SH-SY5Y (cell line): Measurements from ENCODE around the gene MANEAL.

Experiments used
- GATA2 ChIP-seq: IDR thresholded peaks from 2 replicates; pipeline ENCODE4 v1.6.1; 2011; ENCODE audit warnings: mild to moderate bottlenecking, low read depth, low read length
- GATA3 ChIP-seq: IDR thresholded peaks from 2 replicates; pipeline ENCODE4 v1.6.1; 2011; ENCODE audit warnings: low read depth, mild to moderate bottlenecking, low read length, moderate library complexity

Gene MANEAL

GRCh38 chr1:37828410-37829074 lies 34.9 kb downstream of the MANEAL start:
- TF ChIP-seq GATA2: no peak

DNA sequence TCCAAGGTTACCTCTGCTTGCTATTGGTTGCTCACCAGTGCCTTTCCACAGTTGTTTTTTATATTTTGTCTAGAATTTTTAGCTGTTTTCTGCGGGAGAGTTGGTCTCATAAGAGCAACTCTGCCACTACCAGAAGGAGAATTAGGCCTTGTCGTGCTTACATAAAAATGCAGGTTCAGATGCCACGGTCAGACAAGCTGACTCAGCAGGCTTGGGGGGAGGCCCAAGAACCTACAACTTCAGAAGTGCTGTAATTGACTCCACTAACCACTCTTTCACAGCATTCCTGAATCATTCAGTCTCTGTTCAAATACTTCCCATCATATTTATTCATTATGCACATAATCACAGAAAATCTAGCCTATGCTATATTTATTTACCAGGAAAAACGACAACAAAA lies 37.5 kb downstream of the MANEAL start:
- TF ChIP-seq GATA2: no peak
- TF ChIP-seq GATA3: no peak

GRCh38 chr1:37831809-37832208 lies 38.2 kb downstream of the MANEAL start:
- TF ChIP-seq GATA3: no peak

GRCh38 chr1:37836788-37837187 lies 43.1 kb downstream of the MANEAL start:
- no peak for TF ChIP-seq GATA2
- no peak for TF ChIP-seq GATA3

DNA sequence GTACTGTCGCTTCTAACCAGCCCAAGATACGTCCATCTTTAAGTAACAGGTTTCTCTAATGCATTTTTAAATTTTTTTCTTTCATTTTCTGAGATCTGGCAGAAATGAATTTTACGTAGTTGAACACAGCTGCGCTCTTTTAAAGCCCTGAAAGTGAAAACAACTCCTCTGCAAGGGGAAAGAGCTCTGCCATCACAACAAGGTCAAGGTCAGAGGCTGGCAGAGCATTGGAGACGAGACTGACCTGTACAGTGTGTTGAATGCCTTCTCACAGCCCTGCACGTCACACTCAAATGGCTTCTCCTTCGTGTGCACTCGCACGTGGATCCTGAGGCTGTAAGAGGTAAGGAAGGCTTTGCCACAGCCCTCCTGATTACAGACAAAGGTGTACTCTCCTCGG lies 46.0 kb downstream of the MANEAL start:
- TF ChIP-seq GATA2: no peak
- TF ChIP-seq GATA3: no peak

DNA sequence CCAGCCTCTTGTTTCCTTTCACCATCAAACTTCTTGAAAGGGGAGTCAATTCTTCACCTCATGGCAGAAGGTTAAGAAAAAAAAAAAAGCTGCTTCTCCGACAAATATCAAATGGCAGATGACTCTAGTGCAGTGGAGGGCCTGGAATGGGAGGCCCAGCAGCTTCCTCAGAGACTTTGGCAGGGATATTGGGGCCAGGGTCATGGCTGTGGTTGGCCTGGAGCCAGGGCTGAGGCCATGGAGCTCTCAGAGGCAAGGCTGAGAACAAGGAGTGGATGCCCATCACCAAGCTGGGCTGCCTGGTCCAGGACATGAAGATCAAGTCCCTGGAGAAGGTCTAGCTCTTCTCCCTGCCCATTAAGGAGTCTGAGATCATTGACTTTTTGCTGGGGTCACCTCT lies 47.1 kb downstream of the MANEAL start:
- TF ChIP-seq GATA3 (no peak), GATA2 (no peak)

- TF ChIP-seq GATA3 (no peak), GATA2 (no peak)
Measured at GRCh38 chr1:37841652-37842051, 48.0 kb downstream of the MANEAL start.

- TF ChIP-seq GATA3: no peak
- no peak for TF ChIP-seq GATA2
Measured at GRCh38 chr1:37844536-37844935, 50.9 kb downstream of the MANEAL start.

GRCh38 chr1:37845049-37845646 lies 51.5 kb downstream of the MANEAL start:
- TF ChIP-seq GATA3 (no peak), GATA2 (no peak)

GRCh38 chr1:37845786-37846185 lies 52.1 kb downstream of the MANEAL start:
- TF ChIP-seq GATA2: no peak
- TF ChIP-seq GATA3: no peak

DNA sequence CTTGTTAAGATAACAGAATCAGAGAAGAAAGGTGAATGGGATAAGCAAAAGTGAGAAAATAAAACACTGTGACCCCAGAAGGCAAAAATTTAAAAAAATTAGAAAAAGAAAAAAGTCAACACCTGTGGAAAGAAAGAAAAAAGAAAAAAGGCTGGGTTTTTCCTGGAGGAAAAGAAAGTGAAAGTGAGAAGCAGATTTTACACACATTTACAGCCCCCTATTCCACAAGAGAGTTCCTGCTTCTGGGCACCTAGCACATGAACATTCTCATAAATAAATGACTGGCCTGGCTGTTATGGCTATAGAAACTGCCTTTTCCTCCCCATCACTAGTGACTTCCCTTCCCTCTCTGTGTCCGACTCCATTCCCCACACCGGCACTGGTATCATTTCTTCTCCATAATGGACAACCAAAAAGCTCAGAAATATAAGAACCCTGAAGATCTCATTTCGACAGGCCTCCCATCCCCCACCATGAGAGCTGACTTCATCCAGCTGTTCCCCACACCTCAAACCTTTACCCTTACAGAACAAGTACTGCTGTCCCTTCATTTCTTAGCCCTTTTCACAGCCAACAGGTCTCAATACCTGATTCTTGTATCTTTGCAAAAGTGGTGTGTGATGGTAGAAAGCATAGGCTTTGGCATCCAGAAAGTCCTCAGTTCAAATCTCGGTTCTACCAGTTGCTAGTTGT lies 53.1 kb downstream of the MANEAL start:
- TF ChIP-seq GATA2: no peak
- TF ChIP-seq GATA3: no peak

GRCh38 chr1:37849480-37849879 lies 55.8 kb downstream of the MANEAL start:
- TF ChIP-seq GATA2 (no peak), GATA3 (no peak)

DNA sequence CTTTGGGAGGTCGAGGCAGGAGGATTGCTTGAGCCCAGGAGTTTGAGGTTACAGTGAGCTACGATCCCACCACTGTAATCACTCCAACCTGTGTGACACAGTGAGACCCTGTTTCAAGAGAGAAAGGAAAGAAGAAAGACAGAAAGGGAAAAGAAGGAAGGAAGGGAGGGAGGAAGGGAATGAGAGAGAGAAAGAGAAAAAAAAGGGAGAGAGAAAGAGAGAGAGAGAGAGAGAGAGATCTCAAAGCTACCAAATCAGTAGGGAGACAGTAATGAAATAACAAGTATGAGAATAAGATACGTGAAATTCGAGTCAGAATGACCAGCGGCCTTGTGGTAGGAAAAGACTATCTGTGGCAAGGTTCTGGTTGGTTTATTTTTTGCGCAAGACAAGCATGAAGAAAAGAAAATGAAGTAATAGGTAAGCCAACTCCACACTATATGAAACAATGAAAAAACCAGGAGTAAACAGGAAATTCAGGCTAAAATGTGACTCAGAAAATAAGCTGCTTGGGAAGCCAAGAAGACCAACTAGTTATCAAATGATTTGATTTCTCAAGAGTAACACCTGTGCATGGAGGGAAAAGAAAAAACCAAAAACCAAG lies 56.8 kb downstream of the MANEAL start:
- no peak for TF ChIP-seq GATA3
- no peak for TF ChIP-seq GATA2
